ENCODE results near the gene GMPS. TPM values are rescaled to one million over a fixed set of nuclear protein-coding genes. Genes with fewer than 3 reads are reported as not detected.
A peak's percentile ranks its signal among the peaks of the same experiment; 100 is the strongest.
"Not testable (repeated sequence)": the region's sequence is repeated elsewhere in the genome, so short reads cannot be mapped to it uniquely, and the experiment has no call there.

The GMPS gene
- polyA plus RNA-seq, 3 donors from 2014 or later: 48.1 to 98.7 (median 68.1) TPM

GRCh38 chr3:155861476-155862183 lies 8.8 kb upstream of the GMPS start:
- Mint-ChIP-seq H3K4me3 (peak overlapping the region in 2 of 5 donors; percentile 65 to 72), H3K4me1 (peaks cover 6 to 12% of the 10 kb centered on the region in 2 donors), H3K9me3 (no peaks in the 10 kb centered on the region), H3K27me3 (ENCODE audit: low read depth in 3 of 3) (no peaks in the 10 kb centered on the region), H3K27ac (peak overlapping the region in 3 of 6 donors; percentile 42 to 82 (median 81)), H3K36me3 (no peaks in the 10 kb centered on the region)
- no peak for DNase-seq

DNA sequence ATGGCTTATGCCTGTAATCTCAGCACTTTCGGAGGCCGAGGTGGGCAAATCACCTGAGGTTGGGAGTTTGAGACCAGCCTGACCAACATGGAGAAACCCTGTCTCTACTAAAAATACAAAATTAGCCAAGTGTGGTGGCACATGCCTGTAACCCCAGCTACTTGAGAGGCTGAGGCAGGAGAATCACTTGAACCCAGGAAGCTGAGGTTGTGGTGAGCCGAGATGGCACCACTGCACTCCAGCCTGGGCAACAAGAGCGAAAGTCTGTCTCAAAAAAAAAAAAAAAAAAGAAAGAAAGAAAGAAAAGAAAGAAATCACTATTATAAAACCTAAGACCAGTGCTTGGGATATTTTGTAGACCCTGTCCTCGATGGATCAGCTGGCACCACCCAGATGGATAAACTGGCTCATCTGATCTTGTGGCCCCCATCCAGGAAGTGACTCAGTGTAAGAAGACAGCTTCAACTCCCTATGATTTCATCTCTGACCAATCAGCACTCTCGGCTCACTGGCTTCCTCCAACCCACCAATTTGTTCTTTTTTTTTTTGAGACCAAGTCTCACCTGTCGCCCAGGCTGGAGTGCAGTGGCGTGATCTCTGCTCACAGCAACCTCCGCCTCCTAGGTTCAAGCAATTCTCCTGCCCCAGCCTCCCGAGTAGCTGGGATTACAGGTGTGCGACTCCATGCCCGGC lies 8.0 kb upstream of the GMPS start:
- Mint-ChIP-seq H3K27ac (peak overlapping the region in 5 of 6 donors; percentile 42 to 84 (median 70)), H3K4me3 (peak overlapping the region in 2 of 5 donors; percentile 39 to 72), H3K4me1 (peaks cover 5 to 11% of the 10 kb centered on the region in 2 donors)
- H3K27me3 Mint-ChIP-seq (ENCODE audit: low read depth in 3 of 3); H3K36me3 Mint-ChIP-seq; H3K9me3 Mint-ChIP-seq: not testable (repeated sequence)
- DNase-seq: peak; percentile 21 to 59 (median 30)

GRCh38 chr3:155863072-155863784 lies 7.2 kb upstream of the GMPS start:
- peak overlapping the region in 4 of 6 donors; percentile 26 to 84 (median 70) for H3K27ac Mint-ChIP-seq
- peak overlapping the region in 1 of 5 donors; percentile 72 for H3K4me3 Mint-ChIP-seq
- H3K4me1 Mint-ChIP-seq: peaks cover 5 to 11% of the 10 kb centered on the region in 2 donors
- no peaks in the 10 kb centered on the region for H3K9me3 Mint-ChIP-seq
- no peak for DNase-seq
- H3K27me3 Mint-ChIP-seq (ENCODE audit: low read depth in 3 of 3): no peaks in the 10 kb centered on the region
- H3K36me3 Mint-ChIP-seq: no peaks in the 10 kb centered on the region

GRCh38 chr3:155869691-155870090 lies 759 bp upstream of the GMPS start:
- H3K27ac Mint-ChIP-seq: peak overlapping the region; percentile 87 to 98 (median 96)
- H3K4me1 Mint-ChIP-seq: peaks cover 19 to 26% of the 10 kb centered on the region in 2 donors
- peak overlapping the region; percentile 88 to 96 (median 94) for H3K4me3 Mint-ChIP-seq
- H3K9me3 Mint-ChIP-seq: no peaks in the 10 kb centered on the region
- no peak for DNase-seq
- H3K27me3 Mint-ChIP-seq (ENCODE audit: low read depth in 3 of 3): peaks cover 0 to 9% (median 4%) of the 10 kb centered on the region in 3 donors
- H3K36me3 Mint-ChIP-seq: no peaks in the 10 kb centered on the region

- Mint-ChIP-seq H3K4me3 (peak overlapping the region; percentile 91 to 96 (median 93)), H3K27me3 (ENCODE audit: low read depth in 3 of 3) (peaks cover 0 to 9% (median 4%) of the 10 kb centered on the region in 3 donors), H3K9me3 (no peaks in the 10 kb centered on the region), H3K27ac (peak overlapping the region; percentile 86 to 95 (median 92)), H3K4me1 (peaks cover 24 to 35% of the 10 kb centered on the region in 2 donors), H3K36me3 (no peaks in the 10 kb centered on the region)
- DNase-seq: peak; percentile 42 to 49 (median 45)
Observed at GRCh38 chr3:155870945-155871745, 695 bp downstream of the GMPS start.

GRCh38 chr3:155871746-155872158 lies 1.3 kb downstream of the GMPS start:
- H3K36me3 Mint-ChIP-seq: no peaks in the 10 kb centered on the region
- H3K27me3 Mint-ChIP-seq (ENCODE audit: low read depth in 3 of 3): peaks cover 0 to 9% (median 4%) of the 10 kb centered on the region in 3 donors
- H3K9me3 Mint-ChIP-seq: no peaks in the 10 kb centered on the region
- H3K4me3 Mint-ChIP-seq: peak overlapping the region; percentile 91 to 96 (median 93)
- peak overlapping the region; percentile 86 to 95 (median 92) for H3K27ac Mint-ChIP-seq
- DNase-seq: no peak
- H3K4me1 Mint-ChIP-seq: peaks cover 26 to 41% of the 10 kb centered on the region in 2 donors

- no peak for DNase-seq
- Mint-ChIP-seq H3K27me3 (ENCODE audit: low read depth in 3 of 3) (peaks cover 0 to 9% (median 4%) of the 10 kb centered on the region in 3 donors), H3K36me3 (no peaks in the 10 kb centered on the region), H3K4me3 (peak overlapping the region in 3 of 5 donors; percentile 91 to 96 (median 93)), H3K4me1 (peaks cover 33 to 54% of the 10 kb centered on the region in 2 donors), H3K9me3 (no peaks in the 10 kb centered on the region), H3K27ac (peak overlapping the region in 1 of 6 donors; percentile 10)
Observed at GRCh38 chr3:155872904-155873646, 2.6 kb downstream of the GMPS start.

- no peaks in the 10 kb centered on the region for H3K36me3 Mint-ChIP-seq
- no peaks in the 10 kb centered on the region for H3K9me3 Mint-ChIP-seq
- H3K4me1 Mint-ChIP-seq: peaks cover 41 to 76% of the 10 kb centered on the region in 2 donors
- H3K27ac Mint-ChIP-seq: no peak overlapping the region
- H3K4me3 Mint-ChIP-seq: no peak overlapping the region
- peaks cover 0 to 5% (median 2%) of the 10 kb centered on the region in 3 donors for H3K27me3 Mint-ChIP-seq (ENCODE audit: low read depth in 3 of 3)
- no peak for DNase-seq
Observed at GRCh38 chr3:155876037-155876436, 5.6 kb downstream of the GMPS start.

GRCh38 chr3:155876503-155876902 lies 6.1 kb downstream of the GMPS start:
- peaks cover 0 to 5% (median 2%) of the 10 kb centered on the region in 3 donors for H3K27me3 Mint-ChIP-seq (ENCODE audit: low read depth in 3 of 3)

DNA sequence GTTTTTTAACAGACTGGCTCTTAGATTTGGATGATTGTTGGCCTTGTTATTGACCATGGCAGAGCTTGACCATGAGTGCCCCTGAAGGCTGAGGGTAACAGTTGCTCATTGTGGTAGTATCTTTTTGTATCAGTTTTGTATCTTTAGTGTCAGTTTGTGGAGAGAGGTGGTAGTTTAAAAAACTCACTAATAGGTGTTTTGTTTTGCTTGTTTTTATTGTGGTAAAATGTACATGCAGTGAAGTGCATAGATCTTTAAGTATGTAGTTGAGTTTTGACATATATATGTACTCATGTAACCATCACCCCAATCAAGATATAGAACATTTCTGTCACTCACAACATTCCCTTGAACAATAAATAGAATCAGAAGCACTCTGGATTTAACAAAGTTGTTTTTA lies 9.8 kb downstream of the GMPS start:
- no peaks in the 10 kb centered on the region for H3K27me3 Mint-ChIP-seq (ENCODE audit: low read depth in 3 of 3)
- peaks cover 43 to 83% of the 10 kb centered on the region in 2 donors for H3K4me1 Mint-ChIP-seq
- H3K4me3 Mint-ChIP-seq: peak overlapping the region in 1 of 5 donors; percentile 1
- peak overlapping the region in 3 of 6 donors; percentile 1 to 57 (median 31) for H3K27ac Mint-ChIP-seq
- no peaks in the 10 kb centered on the region for H3K36me3 Mint-ChIP-seq
- no peaks in the 10 kb centered on the region for H3K9me3 Mint-ChIP-seq
- no peak for DNase-seq

More at GRCh38 chr3:155876503-155876902, 6.1 kb downstream of the GMPS start:
- DNase-seq: no peak
- no peaks in the 10 kb centered on the region for H3K9me3 Mint-ChIP-seq
- H3K4me3 Mint-ChIP-seq: no peak overlapping the region
- H3K27ac Mint-ChIP-seq: no peak overlapping the region
- H3K36me3 Mint-ChIP-seq: no peaks in the 10 kb centered on the region
- peaks cover 44 to 79% of the 10 kb centered on the region in 2 donors for H3K4me1 Mint-ChIP-seq

GRCh38 chr3:155884292-155884691 lies 13.8 kb downstream of the GMPS start:
- Mint-ChIP-seq H3K4me3 (no peak overlapping the region), H3K4me1 (peaks cover 44 to 61% of the 10 kb centered on the region in 2 donors), H3K36me3 (no peaks in the 10 kb centered on the region), H3K9me3 (no peaks in the 10 kb centered on the region), H3K27me3 (ENCODE audit: low read depth in 3 of 3) (no peaks in the 10 kb centered on the region), H3K27ac (no peak overlapping the region)
- DNase-seq: no peak

DNA sequence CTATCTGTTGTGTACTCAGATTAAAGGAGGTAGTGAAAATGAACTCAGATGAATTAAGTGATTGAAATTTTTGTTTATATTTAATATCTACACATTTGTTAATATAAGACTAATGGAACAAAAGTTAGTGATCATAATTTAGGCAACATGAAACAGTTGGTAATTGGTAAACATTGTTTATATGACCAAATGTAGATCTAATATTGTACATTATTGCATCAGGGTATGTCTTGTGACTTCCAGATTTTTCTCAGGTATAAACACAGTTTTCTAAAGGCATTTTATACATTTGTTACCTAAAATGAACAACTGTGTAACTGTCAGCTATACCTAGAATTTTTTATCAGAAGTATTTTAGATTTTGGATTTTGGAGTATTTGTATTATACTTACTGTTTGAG lies 14.8 kb downstream of the GMPS start:
- Mint-ChIP-seq H3K27me3 (ENCODE audit: low read depth in 3 of 3) (no peaks in the 10 kb centered on the region), H3K36me3 (no peaks in the 10 kb centered on the region), H3K4me1 (peaks cover 44 to 59% of the 10 kb centered on the region in 2 donors), H3K27ac (no peak overlapping the region), H3K4me3 (no peak overlapping the region), H3K9me3 (no peaks in the 10 kb centered on the region)
- DNase-seq: no peak
